ENCODE results near the gene GP2.

GP2 gene

DNA sequence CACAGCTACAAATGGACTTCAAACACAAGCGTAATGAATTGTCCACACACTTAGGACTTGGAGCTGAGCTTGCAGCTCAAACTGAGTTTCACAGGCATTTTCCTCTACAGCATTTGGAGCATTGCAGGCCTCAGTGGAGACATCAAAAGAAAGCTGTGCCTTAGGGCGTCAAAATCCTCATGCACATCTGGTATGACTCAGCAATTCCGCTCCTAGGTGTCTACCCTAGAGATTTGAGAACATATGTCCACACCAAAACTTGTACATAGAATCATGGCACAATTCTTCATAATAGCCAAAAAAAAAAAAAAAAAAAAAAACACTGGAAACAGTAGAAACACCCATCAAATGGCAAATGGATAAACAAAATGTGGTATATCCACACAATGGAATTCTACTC lies 47.1 kb downstream of the GP2 start:
- Histone ChIP-seq H3K27ac (ENCODE audit: low read depth, low read length) (no peak overlapping the region), H3K9ac (ENCODE audit: low read length) (no peak overlapping the region), H3K36me3 (ENCODE audit: control insufficient read depth, insufficient read depth, low read length) (no peaks in the 10 kb centered on the region), H3K27me3 (ENCODE audit: control insufficient read depth, insufficient read depth, low read length) (no peaks in the 10 kb centered on the region), H3K4me3 (ENCODE audit: low read depth, low read length) (no peak overlapping the region), H3K4me1 (ENCODE audit: control insufficient read depth, insufficient read depth, low read length) (no peaks in the 10 kb centered on the region), H3K9me3 (ENCODE audit: control insufficient read depth, insufficient read depth, low read depth, low read length) (peaks cover 2% of the 10 kb centered on the region; the same call in 1 of the 2 replicates)

DNA sequence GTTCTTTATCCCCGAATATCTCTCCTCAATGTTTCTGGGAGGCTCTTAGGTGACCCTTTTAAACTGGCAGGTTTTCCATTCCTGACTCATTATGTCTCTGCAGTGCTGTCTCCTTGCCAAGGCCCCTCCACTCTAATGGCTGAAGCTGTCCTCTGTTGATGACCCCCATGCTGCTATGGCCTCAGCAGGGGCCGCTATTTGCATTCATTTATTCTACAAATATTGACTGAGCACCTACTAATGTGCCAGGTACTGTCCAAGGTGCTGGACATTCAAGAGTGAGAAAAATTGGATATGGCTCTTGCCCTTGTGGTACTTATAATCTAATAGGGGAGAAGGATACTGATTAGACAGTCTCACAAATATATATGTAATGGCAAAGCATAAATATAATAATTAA lies 55.4 kb downstream of the GP2 start:
- Histone ChIP-seq H3K36me3 (ENCODE audit: control insufficient read depth, insufficient read depth, low read length) (no peaks in the 10 kb centered on the region), H3K9me3 (ENCODE audit: control insufficient read depth, insufficient read depth, low read depth, low read length) (no peaks in the 10 kb centered on the region), H3K27me3 (ENCODE audit: control insufficient read depth, insufficient read depth, low read length) (no peaks in the 10 kb centered on the region), H3K4me1 (ENCODE audit: control insufficient read depth, insufficient read depth, low read length) (peaks cover 9% of the 10 kb centered on the region), H3K9ac (ENCODE audit: low read length) (no peak overlapping the region), H3K27ac (ENCODE audit: low read depth, low read length) (no peak overlapping the region), H3K4me3 (ENCODE audit: low read depth, low read length) (no peak overlapping the region)

DNA sequence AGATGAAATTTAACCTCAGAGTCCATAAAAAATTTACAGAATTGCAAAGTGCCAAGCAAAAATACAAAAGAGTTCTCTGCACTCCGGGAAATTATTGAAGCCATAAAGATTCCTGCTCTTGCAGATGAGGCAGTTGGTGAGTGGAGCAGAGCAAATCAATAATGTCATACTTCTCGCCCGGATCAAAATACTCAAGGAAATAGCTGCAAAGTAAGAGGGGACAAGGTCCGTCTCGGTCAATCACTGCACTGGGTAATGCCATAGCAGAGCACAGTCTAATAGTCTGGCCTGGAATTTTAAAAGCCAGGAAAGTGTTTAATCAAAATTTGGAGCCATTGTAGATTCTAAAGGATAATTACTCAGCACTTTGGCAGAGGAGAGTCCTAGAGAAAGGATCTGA lies 58.9 kb downstream of the GP2 start:
- H3K27ac ChIP-seq (ENCODE audit: low read depth, low read length), result no peak overlapping the region
- H3K36me3 ChIP-seq (ENCODE audit: control insufficient read depth, insufficient read depth, low read length), result no peaks in the 10 kb centered on the region
- H3K4me3 ChIP-seq (ENCODE audit: low read depth, low read length), result no peak overlapping the region
- H3K9ac ChIP-seq (ENCODE audit: low read length), result no peak overlapping the region
- peaks cover 13% of the 10 kb centered on the region for H3K4me1 ChIP-seq (ENCODE audit: control insufficient read depth, insufficient read depth, low read length)
- no peaks in the 10 kb centered on the region for H3K9me3 ChIP-seq (ENCODE audit: control insufficient read depth, insufficient read depth, low read depth, low read length)
- H3K27me3 ChIP-seq (ENCODE audit: control insufficient read depth, insufficient read depth, low read length), result no peaks in the 10 kb centered on the region

DNA sequence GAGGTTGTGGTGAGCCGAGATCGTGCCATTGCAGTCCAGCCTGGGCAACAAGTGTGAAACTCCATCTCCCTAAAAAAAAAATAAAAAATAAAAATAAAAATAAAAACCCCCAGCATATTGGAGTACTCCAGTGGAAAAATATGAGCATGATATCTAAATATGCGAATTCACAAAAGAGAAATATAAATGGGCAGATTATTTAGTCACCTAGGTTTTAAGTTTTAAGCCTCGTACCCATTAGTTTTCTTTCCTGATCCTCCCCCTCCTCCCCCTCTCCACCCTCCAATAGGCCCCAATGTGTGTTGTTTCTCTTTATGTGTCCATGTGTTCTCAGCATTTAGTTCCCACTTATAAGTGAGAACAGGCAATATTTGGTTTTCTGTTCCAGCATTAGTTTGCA lies 62.3 kb downstream of the GP2 start:
- Histone ChIP-seq H3K27me3 (ENCODE audit: control insufficient read depth, insufficient read depth, low read length) (no peaks in the 10 kb centered on the region), H3K9ac (ENCODE audit: low read length) (no peak overlapping the region)

DNA sequence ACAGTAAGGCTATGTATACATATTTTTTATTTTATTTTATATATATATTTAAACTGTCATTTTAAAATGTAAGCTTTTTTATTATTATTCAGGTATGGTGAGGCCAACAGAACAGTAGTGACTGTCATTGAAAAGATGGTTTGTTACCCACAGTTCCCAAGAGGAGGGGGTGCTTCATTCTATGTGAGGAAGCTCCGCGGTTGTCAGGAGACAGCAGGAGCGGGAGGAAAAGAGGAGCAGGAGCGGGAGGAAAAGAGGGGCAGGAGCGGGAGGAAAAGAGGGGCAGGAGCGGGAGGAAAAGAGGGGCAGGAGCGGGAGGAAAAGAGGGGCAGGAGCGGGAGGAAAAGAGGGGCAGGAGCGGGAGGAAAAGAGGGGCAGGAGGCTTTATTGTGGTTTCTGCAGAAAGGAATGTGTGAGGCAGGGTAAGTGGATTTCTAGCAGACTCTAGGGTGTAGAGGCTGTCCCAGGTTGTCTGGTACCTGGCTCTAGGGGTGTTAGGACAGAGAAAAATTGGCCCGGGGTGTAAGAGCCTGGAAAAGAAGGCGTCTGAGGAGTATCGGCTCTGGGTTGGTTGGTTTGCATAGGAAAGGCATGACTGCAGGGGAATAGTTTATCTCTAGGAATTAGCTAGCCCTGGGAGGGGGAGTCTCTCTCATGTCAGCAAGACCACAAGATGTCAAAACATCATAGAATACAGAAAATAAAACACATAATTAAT lies 64.0 kb downstream of the GP2 start:
- Histone ChIP-seq H3K9ac (ENCODE audit: low read length) (no peak overlapping the region), H3K36me3 (ENCODE audit: control insufficient read depth, insufficient read depth, low read length) (no peaks in the 10 kb centered on the region), H3K27ac (ENCODE audit: low read depth, low read length) (no peak overlapping the region), H3K4me1 (ENCODE audit: control insufficient read depth, insufficient read depth, low read length) (peaks cover 11% of the 10 kb centered on the region), H3K9me3 (ENCODE audit: control insufficient read depth, insufficient read depth, low read depth, low read length) (0 out of 2 replicates have a peak, but pooled peaks cover 8% of the 10 kb centered on the region), H3K4me3 (ENCODE audit: low read depth, low read length) (no peak overlapping the region), H3K27me3 (ENCODE audit: control insufficient read depth, insufficient read depth, low read length) (no peaks in the 10 kb centered on the region)

More for the DNA sequence above, 62.3 kb downstream of the GP2 start:
- Histone ChIP-seq H3K9me3 (ENCODE audit: control insufficient read depth, insufficient read depth, low read depth, low read length) (no peaks in the 10 kb centered on the region), H3K27ac (ENCODE audit: low read depth, low read length) (no peak overlapping the region), H3K4me3 (ENCODE audit: low read depth, low read length) (no peak overlapping the region), H3K4me1 (ENCODE audit: control insufficient read depth, insufficient read depth, low read length) (peaks cover 18% of the 10 kb centered on the region), H3K36me3 (ENCODE audit: control insufficient read depth, insufficient read depth, low read length) (no peaks in the 10 kb centered on the region)

DNA sequence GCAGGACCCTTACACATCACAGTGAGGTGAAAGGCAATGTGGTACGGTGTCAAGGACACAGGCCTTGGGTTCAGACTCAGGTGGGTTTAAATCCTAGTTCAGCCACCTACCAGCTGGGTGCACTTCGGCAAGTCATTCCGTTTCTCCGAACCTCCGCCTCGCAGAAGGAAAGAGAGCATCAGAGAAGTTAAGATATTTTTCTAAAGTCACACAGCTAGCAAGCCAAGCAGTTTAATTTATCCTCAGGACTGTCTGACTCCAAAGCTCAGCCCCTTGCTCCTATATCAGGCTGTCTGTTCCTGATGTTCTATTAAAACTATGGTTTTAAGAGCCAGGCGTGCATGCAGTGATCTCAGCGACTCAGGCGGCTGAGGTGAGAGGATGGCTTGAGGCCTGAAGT lies 65.1 kb downstream of the GP2 start:
- Histone ChIP-seq H3K4me3 (ENCODE audit: low read depth, low read length) (no peak overlapping the region), H3K27ac (ENCODE audit: low read depth, low read length) (no peak overlapping the region)

DNA sequence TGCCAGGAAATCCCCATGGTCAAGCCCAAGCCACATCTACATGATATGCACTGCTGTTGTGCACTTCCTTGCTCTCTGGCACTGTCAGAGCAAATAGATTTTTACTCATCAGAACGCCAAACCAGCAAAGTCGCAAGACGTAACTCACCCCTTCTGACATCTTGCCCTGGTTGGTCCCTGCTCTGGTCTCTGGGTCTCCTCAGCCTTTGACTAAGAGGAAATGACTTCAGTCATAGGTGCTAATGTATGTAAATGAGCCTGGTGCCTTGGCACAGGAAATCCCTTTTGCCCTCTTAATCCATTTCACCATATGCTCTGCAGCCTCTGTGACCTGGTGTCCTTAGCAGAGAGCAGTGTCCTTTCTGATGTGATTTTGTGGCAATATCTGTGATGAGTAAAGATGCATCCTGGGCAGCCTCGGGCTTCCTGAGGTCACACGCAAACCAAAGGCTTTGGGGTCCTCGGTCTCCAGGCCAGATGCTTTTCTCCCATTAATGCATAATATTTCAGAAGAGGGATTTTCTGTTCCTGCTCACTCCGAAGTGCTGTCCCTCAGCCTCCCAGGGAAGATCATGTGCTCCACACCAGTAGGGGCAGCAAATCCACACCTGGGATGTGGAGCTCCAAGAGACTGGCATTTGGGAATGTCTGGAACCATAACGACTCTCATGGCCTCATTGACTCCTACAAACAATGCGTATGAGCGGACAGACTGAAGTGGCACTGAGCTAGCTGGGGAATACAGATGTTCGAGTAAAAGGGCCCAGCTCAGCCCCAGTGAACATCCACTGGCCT lies 66.9 kb downstream of the GP2 start:
- no peak overlapping the region for H3K4me3 ChIP-seq (ENCODE audit: low read depth, low read length)
- peaks cover 10% of the 10 kb centered on the region for H3K4me1 ChIP-seq (ENCODE audit: control insufficient read depth, insufficient read depth, low read length)
- no peaks in the 10 kb centered on the region for H3K27me3 ChIP-seq (ENCODE audit: control insufficient read depth, insufficient read depth, low read length)
- H3K9ac ChIP-seq (ENCODE audit: low read length), result no peak overlapping the region
- H3K27ac ChIP-seq (ENCODE audit: low read depth, low read length), result no peak overlapping the region
- 0 out of 2 replicates have a peak, but pooled peaks cover 8% of the 10 kb centered on the region for H3K9me3 ChIP-seq (ENCODE audit: control insufficient read depth, insufficient read depth, low read depth, low read length)
- H3K36me3 ChIP-seq (ENCODE audit: control insufficient read depth, insufficient read depth, low read length), result no peaks in the 10 kb centered on the region

More for the DNA sequence above, 65.1 kb downstream of the GP2 start:
- H3K9ac ChIP-seq (ENCODE audit: low read length), result no peak overlapping the region
- no peaks in the 10 kb centered on the region for H3K36me3 ChIP-seq (ENCODE audit: control insufficient read depth, insufficient read depth, low read length)
- H3K4me1 ChIP-seq (ENCODE audit: control insufficient read depth, insufficient read depth, low read length), result peaks cover 10% of the 10 kb centered on the region
- H3K27me3 ChIP-seq (ENCODE audit: control insufficient read depth, insufficient read depth, low read length), result no peaks in the 10 kb centered on the region
- H3K9me3 ChIP-seq (ENCODE audit: control insufficient read depth, insufficient read depth, low read depth, low read length), result 0 out of 2 replicates have a peak, but pooled peaks cover 8% of the 10 kb centered on the region
